Activated naive CD8-positive, alpha-beta T cell treated with anti-CD3 and anti-CD28 coated beads for 36 hours (primary cell): ENCODE measurements around the gene SRF. TPM values are rescaled to one million over a fixed set of nuclear protein-coding genes. Genes with fewer than 3 reads are reported as not detected.
A peak's percentile ranks its signal among the peaks of the same experiment; 100 is the strongest.

Source experiments
- DNase-seq: peaks from one replicate; pipeline ENCODE4 v3.0.0; 2021
- H3K27ac Mint-ChIP-seq: one replicate; pipeline ENCODE4 v1.8.0; 2022; ENCODE audit warnings: mild to moderate bottlenecking, moderate library complexity, mixed read lengths
- H3K27me3 Mint-ChIP-seq: one replicate; pipeline ENCODE4 v1.8.0; 2022; ENCODE audit warnings: mild to moderate bottlenecking, mixed read lengths
- H3K36me3 Mint-ChIP-seq: one replicate; pipeline ENCODE4 v1.8.0; 2021; ENCODE audit warnings: mild to moderate bottlenecking, mixed read lengths
- H3K4me1 Mint-ChIP-seq: one replicate; pipeline ENCODE4 v1.8.0; 2021; ENCODE audit warnings: mixed read lengths
- H3K4me3 Mint-ChIP-seq: one replicate; pipeline ENCODE4 v1.8.0; 2022; ENCODE audit warnings: mild to moderate bottlenecking, moderate library complexity, mixed read lengths
- H3K9me3 Mint-ChIP-seq: one replicate; pipeline ENCODE4 v1.8.0; 2022; ENCODE audit warnings: mixed read lengths
- total RNA-seq, 2 experiments: library from RNA; stranded (reverse); gene quantifications; one replicate each; pipeline ENCODE4 v1.2.3, GENCODE V29; 2021

The SRF gene
- total RNA-seq, 2 experiments from 2014 or later, result 49.1 to 49.9 TPM

- H3K27ac Mint-ChIP-seq, result no peak overlapping the region
- DNase-seq, result no peak
- H3K36me3 Mint-ChIP-seq, result peaks cover 18% of the 10 kb centered on the region
- H3K4me1 Mint-ChIP-seq, result peaks cover 46% of the 10 kb centered on the region
- no peaks in the 10 kb centered on the region for H3K27me3 Mint-ChIP-seq
- no peak overlapping the region for H3K4me3 Mint-ChIP-seq
- H3K9me3 Mint-ChIP-seq, result no peaks in the 10 kb centered on the region
Observed at GRCh38 chr6:43186019-43186418, 14.9 kb downstream of the SRF start.

GRCh38 chr6:43186706-43187105 lies 15.6 kb downstream of the SRF start:
- Mint-ChIP-seq H3K36me3 (peaks cover 13% of the 10 kb centered on the region), H3K4me1 (peaks cover 39% of the 10 kb centered on the region), H3K4me3 (no peak overlapping the region), H3K27me3 (no peaks in the 10 kb centered on the region), H3K9me3 (no peaks in the 10 kb centered on the region), H3K27ac (no peak overlapping the region)
- no peak for DNase-seq

- DNase-seq, result no peak
- Mint-ChIP-seq H3K9me3 (no peaks in the 10 kb centered on the region), H3K4me1 (peaks cover 35% of the 10 kb centered on the region), H3K27me3 (no peaks in the 10 kb centered on the region), H3K36me3 (peaks cover 16% of the 10 kb centered on the region), H3K27ac (no peak overlapping the region), H3K4me3 (no peak overlapping the region)
Observed at GRCh38 chr6:43187821-43188220, 16.8 kb downstream of the SRF start.

- peak overlapping the region; percentile 6 for H3K27ac Mint-ChIP-seq
- no peak for DNase-seq
- peaks cover 21% of the 10 kb centered on the region for H3K36me3 Mint-ChIP-seq
Observed at GRCh38 chr6:43188426-43188825, 17.4 kb downstream of the SRF start.

GRCh38 chr6:43189776-43190304 lies 18.8 kb downstream of the SRF start:
- Mint-ChIP-seq H3K9me3 (no peaks in the 10 kb centered on the region), H3K36me3 (peaks cover 25% of the 10 kb centered on the region), H3K27me3 (no peaks in the 10 kb centered on the region), H3K27ac (no peak overlapping the region), H3K4me3 (no peak overlapping the region), H3K4me1 (peaks cover 21% of the 10 kb centered on the region)
- no peak for DNase-seq

More at GRCh38 chr6:43188426-43188825, 17.4 kb downstream of the SRF start:
- Mint-ChIP-seq H3K9me3 (no peaks in the 10 kb centered on the region), H3K27me3 (no peaks in the 10 kb centered on the region), H3K4me1 (peaks cover 29% of the 10 kb centered on the region), H3K4me3 (no peak overlapping the region)

- DNase-seq, result no peak
- Mint-ChIP-seq H3K27ac (no peak overlapping the region), H3K9me3 (no peaks in the 10 kb centered on the region), H3K4me3 (no peak overlapping the region), H3K27me3 (no peaks in the 10 kb centered on the region), H3K36me3 (peaks cover 16% of the 10 kb centered on the region), H3K4me1 (peaks cover 9% of the 10 kb centered on the region)
Observed at GRCh38 chr6:43192911-43193310, 21.8 kb downstream of the SRF start.

GRCh38 chr6:43193929-43194328 lies 22.9 kb downstream of the SRF start:
- no peak overlapping the region for H3K27ac Mint-ChIP-seq

GRCh38 chr6:43196337-43196736 lies 25.3 kb downstream of the SRF start:
- no peaks in the 10 kb centered on the region for H3K27me3 Mint-ChIP-seq
- H3K9me3 Mint-ChIP-seq, result no peaks in the 10 kb centered on the region
- DNase-seq, result no peak
- H3K36me3 Mint-ChIP-seq, result peaks cover 12% of the 10 kb centered on the region
- no peak overlapping the region for H3K27ac Mint-ChIP-seq
- no peaks in the 10 kb centered on the region for H3K4me1 Mint-ChIP-seq
- H3K4me3 Mint-ChIP-seq, result no peak overlapping the region

More at GRCh38 chr6:43193929-43194328, 22.9 kb downstream of the SRF start:
- Mint-ChIP-seq H3K4me3 (no peak overlapping the region), H3K4me1 (peaks cover 9% of the 10 kb centered on the region), H3K36me3 (peaks cover 12% of the 10 kb centered on the region), H3K27me3 (no peaks in the 10 kb centered on the region), H3K9me3 (no peaks in the 10 kb centered on the region)
- DNase-seq, result no peak

- H3K27me3 Mint-ChIP-seq, result no peaks in the 10 kb centered on the region
- DNase-seq, result no peak
- H3K4me1 Mint-ChIP-seq, result no peaks in the 10 kb centered on the region
- peaks cover under 1% of the 10 kb centered on the region for H3K36me3 Mint-ChIP-seq
- H3K27ac Mint-ChIP-seq, result no peak overlapping the region
- H3K9me3 Mint-ChIP-seq, result no peaks in the 10 kb centered on the region
- no peak overlapping the region for H3K4me3 Mint-ChIP-seq
Observed at GRCh38 chr6:43199912-43200311, 28.8 kb downstream of the SRF start.

- no peak for DNase-seq
- Mint-ChIP-seq H3K27ac (no peak overlapping the region), H3K9me3 (no peaks in the 10 kb centered on the region), H3K4me1 (no peaks in the 10 kb centered on the region), H3K27me3 (no peaks in the 10 kb centered on the region), H3K4me3 (no peak overlapping the region), H3K36me3 (peaks cover 4% of the 10 kb centered on the region)
Observed at GRCh38 chr6:43200541-43200940, 29.5 kb downstream of the SRF start.

GRCh38 chr6:43202451-43202850 lies 31.4 kb downstream of the SRF start:
- Mint-ChIP-seq H3K4me1 (no peaks in the 10 kb centered on the region), H3K4me3 (no peak overlapping the region), H3K36me3 (peaks cover 13% of the 10 kb centered on the region)

GRCh38 chr6:43203029-43203717 lies 32.1 kb downstream of the SRF start:
- Mint-ChIP-seq H3K27me3 (no peaks in the 10 kb centered on the region), H3K4me3 (no peak overlapping the region), H3K4me1 (no peaks in the 10 kb centered on the region), H3K27ac (no peak overlapping the region), H3K9me3 (no peaks in the 10 kb centered on the region), H3K36me3 (peaks cover 13% of the 10 kb centered on the region)
- DNase-seq, result no peak

More at GRCh38 chr6:43202451-43202850, 31.4 kb downstream of the SRF start:
- H3K27me3 Mint-ChIP-seq, result no peaks in the 10 kb centered on the region
- no peak overlapping the region for H3K27ac Mint-ChIP-seq
- no peak for DNase-seq
- H3K9me3 Mint-ChIP-seq, result no peaks in the 10 kb centered on the region

GRCh38 chr6:43203718-43204095 lies 32.6 kb downstream of the SRF start:
- Mint-ChIP-seq H3K36me3 (peaks cover 13% of the 10 kb centered on the region), H3K4me3 (no peak overlapping the region), H3K27ac (no peak overlapping the region), H3K9me3 (no peaks in the 10 kb centered on the region), H3K27me3 (no peaks in the 10 kb centered on the region), H3K4me1 (no peaks in the 10 kb centered on the region)
- DNase-seq, result no peak

- Mint-ChIP-seq H3K4me3 (no peak overlapping the region), H3K36me3 (peaks cover 13% of the 10 kb centered on the region)
Observed at GRCh38 chr6:43204271-43205105, 33.4 kb downstream of the SRF start.

GRCh38 chr6:43205849-43206248 lies 34.8 kb downstream of the SRF start:
- no peak for DNase-seq
- Mint-ChIP-seq H3K4me1 (no peaks in the 10 kb centered on the region), H3K27ac (no peak overlapping the region)

More at GRCh38 chr6:43204271-43205105, 33.4 kb downstream of the SRF start:
- no peak for DNase-seq
- H3K9me3 Mint-ChIP-seq, result no peaks in the 10 kb centered on the region
- no peak overlapping the region for H3K27ac Mint-ChIP-seq
- H3K27me3 Mint-ChIP-seq, result no peaks in the 10 kb centered on the region
- H3K4me1 Mint-ChIP-seq, result no peaks in the 10 kb centered on the region

More at GRCh38 chr6:43205849-43206248, 34.8 kb downstream of the SRF start:
- H3K36me3 Mint-ChIP-seq, result peaks cover 13% of the 10 kb centered on the region
- no peak overlapping the region for H3K4me3 Mint-ChIP-seq
- no peaks in the 10 kb centered on the region for H3K27me3 Mint-ChIP-seq
- no peaks in the 10 kb centered on the region for H3K9me3 Mint-ChIP-seq
